GM23338 (cell line): ENCODE measurements around the gene ITPR2.

ENCODE experiments used
- CTCF ChIP-seq, 2 experiments: fragments of 200-600 bp in 1 of 2; sonication (generic) in 1 of 2; conservative IDR thresholded peaks; 2 replicates each; pipeline versions ENCODE4 v1.5.1 to v1.6.1; 2016 to 2017; ENCODE audit warnings: antibody characterized with exemption in 2 of 2, low read depth in 2 of 2, mild to moderate bottlenecking in 2 of 2, moderate library complexity in 1 of 2
- EZH2 ChIP-seq: fragments of 200-600 bp; sonication (generic); IDR thresholded peaks from one replicate; pipeline ENCODE4 v1.8.0; 2017; ENCODE audit warnings: antibody characterized with exemption, mild to moderate bottlenecking, low read depth; ENCODE audit not compliant: unreplicated experiment
- POLR2AphosphoS5 ChIP-seq: IDR thresholded peaks from 2 replicates; pipeline ENCODE4 v1.6.1; 2016; ENCODE audit warnings: antibody characterized with exemption, low read depth
- REST ChIP-seq: IDR thresholded peaks from one replicate; pipeline ENCODE4 v1.6.1; 2018; ENCODE audit warnings: antibody characterized with exemption; ENCODE audit not compliant: unreplicated experiment

- TF ChIP-seq CTCF (conservative IDR thresholded peaks at IDR 0.05; ENCODE audit: low read depth in 2 of 2) (no peak), REST (no peak), POLR2AphosphoS5 (no peak), EZH2 (no peak)
Observed at GRCh38 chr12:26878661-26879119, 45.7 kb upstream of the ITPR2 start.
